GM19240 (cell line): ENCODE data around the gene GGTA1.
A peak's percentile ranks its signal among the peaks of the same experiment; 100 is the strongest.
"Not testable (repeated sequence)": the region's sequence is repeated elsewhere in the genome, so short reads cannot be mapped to it uniquely, and the experiment has no call there.

ENCODE experiments used
- DNase-seq: peaks from one replicate; pipeline ENCODE4 v3.0.0; 2011; ENCODE audit warnings: low spot score; ENCODE audit not compliant: insufficient read length

GGTA1 gene

DNA sequence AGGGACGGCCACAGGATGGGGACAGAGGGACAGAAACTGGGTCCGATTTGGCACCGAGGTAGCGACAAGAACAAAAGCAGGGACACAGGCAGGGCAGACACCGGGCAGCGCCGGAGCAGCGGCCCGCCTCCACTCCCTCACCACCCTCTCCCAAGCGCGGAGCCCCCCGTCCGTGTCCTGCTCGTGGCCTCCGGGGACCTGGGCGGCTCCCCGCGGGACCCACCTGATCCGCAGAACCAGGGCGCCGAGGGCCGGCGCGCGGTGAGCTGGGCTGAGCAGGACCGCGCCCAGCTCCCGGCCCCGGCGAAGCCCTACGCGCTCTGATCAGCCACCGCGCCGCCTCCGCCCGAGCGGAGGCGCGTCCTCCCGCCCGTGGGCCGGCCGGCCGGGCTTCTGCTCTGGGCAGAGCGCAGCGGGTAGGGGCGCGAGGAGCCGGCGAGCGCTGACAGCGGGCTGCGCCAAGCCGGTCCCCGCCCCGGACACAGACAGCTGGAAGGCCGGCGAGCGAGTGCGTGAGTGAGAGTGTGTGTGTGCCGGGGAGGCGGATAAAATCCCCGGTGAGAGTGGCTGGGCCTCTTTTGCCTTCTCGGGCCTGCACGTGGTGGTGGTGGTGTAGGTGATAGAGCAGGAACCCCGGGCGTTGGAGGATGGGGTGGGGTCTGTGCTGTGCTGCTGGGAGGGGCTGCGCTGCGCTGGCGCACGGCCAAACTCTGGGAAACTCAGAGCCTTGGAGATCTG, at the start of gene GGTA1:
Gene GGTA1 (minus strand): TSS at position 418 of the 738 bp plus-strand sequence. CDS start 31,922 bp downstream, outside the sequence.
- DNase-seq: no peak

DNA sequence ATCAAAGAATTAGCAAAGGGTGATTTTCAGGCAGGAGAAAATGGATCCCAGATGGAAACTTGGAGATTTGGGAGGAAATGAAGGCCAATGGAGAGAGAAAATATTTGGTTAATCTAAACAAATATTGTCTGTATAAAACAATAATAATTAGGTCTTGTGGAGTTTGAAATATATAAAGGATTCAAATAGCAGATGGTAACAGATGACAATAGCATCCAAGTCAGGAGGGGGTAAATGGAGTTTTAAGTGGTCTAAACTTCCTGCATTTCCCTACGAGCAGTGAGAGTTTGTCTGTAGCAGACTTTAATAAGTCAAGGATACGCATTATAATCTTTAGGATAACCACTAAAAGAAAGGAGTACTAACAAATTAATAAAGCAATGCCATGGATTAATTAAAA, 49.0 kb upstream of the GGTA1 start:
- no peak for DNase-seq

DNA sequence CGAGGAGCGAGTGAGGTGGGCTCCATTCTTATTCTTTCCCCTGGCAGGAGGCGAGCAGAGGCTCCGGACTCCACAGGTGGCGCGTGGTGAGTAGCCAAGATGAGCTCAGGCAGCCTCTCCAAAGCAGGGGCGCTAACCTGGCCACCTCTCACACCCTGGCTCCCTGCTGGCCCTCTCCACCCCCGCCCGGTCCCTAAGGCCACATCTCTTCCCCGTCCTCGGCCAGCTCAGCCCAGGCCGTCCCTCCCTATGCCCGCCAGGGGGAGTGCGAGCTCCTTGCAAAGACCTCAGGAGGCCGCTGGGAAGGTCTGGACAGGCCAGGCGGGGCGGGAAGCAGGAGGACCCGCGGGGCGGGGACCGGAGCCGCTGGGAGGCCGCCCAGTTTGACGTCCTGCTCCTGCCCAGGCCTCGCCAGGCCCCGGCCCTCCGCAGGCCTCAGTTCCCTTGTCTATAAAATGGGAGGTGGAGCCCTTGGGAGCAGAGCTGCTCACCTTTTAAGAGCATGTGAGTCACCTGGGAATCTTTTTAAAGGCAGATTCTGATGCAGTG, 46.3 kb upstream of the GGTA1 start:
- peak; percentile 89 for DNase-seq

DNA sequence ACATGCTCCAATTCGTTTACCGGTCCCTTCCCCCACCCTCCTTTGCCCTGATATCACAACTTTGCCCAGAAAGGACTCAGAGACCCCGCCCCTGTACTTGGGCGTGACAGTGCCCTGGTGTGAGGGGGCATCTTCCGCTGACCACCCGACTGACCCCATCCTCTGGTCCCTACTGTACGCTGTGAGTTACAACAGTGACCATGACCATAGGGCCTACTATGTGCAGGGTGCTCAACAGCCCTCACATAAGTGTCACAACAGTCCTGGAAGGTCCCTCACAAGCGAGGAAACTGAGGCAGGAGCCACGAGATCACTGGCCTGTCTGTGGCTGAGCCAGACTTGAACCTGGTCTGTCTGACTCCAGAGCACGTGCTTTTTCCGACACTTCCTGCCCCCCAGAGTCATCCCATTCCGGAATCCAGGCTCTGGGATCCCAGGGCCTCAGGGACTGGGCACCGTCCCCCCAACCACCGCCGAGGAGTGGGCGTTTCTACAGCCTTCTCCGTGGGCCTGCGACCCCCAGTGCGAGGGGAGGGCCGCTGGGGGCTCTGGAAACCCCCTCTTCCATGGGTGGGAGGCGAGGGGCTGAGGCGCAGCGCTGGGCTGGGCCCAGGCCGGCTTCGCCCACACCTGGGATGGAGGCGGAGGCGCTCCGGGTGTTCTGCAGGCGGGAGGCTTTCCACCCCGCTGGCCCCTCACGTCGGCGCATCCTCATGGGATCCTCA, 45.7 kb upstream of the GGTA1 start:
- no peak for DNase-seq

DNA sequence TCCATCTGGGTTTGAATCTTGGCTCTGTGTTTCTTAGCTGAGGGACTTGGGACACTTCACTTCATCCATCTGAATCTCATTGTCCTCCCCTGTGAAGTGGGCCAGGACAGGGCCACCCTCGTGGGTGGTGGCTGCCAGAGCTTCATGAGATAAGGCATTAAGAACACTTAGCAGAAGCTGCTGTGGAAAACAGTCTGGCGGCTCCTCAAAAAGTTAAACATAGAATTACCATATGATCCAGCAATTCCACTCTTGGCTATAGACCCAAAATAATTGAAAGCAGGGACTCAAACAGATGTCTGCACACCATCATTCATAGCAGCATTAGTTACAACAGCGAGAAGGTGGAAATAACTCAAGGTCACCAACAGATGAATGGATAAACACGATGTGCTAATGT, 42.4 kb upstream of the GGTA1 start:
- no peak for DNase-seq

DNA sequence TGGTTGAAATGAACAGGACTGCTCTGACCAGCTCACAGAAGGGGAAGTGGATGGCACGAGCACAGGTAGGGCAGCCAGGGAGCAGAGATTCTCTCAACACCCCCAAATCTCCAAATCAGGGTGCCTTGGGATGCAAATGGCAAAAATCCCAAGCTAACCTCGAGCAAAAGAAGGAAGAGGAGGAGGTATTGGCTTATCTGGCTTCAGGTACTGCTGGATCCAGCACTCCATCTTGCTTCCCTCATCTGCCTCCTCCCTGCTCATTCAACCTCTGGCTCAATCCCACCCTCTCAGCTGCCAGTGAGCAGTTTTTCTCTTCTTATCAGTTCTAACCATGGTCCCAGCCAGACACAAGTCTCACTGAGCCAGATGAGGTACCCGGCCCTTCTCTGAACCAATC, 41.6 kb upstream of the GGTA1 start:
- DNase-seq: no peak

DNA sequence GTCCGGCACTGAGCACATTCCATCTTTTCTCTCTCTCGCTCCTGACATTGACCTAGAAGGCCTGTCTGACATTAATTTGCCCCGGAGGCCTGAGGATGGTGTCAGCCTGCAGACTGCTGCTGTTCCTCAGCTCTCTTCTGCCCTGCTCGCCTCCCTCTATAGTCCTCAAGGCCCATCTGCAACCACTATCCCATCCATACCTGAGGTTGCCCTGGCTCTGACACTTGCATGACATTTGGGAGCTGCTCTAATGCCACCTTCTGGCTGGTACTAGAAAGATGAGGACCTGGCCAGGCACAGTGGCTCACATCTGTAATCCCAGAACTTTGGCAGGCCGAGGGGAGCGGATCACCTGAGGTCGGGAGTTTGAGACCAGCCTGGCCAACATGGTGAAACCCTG, 38.6 kb upstream of the GGTA1 start:
- no peak for DNase-seq

DNA sequence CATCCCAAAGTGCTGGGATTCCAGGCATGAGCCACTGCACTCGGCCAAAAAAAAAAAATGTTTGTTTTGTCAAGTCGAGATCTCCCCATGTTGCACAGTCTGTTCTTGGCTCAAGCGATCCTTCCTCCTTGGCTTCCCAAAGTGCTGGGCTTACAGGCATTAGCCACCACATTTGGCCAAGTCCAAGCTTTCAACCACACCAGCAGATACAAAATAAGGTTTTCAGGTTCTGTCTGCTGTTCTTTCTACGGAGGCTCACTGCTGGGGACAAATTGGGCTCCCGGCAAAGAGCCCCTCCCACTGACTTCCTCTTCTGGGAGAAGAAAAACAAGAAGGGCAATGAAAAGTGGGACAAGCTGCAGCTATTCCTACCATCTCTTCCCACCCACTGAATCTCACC, 37.6 kb upstream of the GGTA1 start:
- no peak for DNase-seq

DNA sequence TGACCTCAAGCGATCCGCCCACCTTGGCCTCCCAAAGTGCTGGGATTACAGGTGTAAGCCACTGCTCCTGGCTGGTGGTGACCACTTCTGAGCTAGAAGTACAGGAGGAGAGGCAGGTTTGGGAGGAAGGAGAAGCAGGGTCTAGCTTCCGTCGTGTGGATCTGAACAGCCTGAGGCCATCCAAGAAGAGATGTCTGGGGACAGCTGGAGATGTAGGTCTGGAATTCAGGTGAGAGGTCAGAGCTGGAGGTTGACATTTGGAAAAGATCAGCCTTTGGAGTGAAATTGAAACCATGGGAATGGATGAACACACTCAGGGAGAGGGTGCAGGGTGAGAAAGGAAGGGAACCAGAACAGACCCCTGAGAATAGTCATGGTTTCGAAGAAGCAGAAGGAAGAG, 33.2 kb upstream of the GGTA1 start:
- no peak for DNase-seq

DNA sequence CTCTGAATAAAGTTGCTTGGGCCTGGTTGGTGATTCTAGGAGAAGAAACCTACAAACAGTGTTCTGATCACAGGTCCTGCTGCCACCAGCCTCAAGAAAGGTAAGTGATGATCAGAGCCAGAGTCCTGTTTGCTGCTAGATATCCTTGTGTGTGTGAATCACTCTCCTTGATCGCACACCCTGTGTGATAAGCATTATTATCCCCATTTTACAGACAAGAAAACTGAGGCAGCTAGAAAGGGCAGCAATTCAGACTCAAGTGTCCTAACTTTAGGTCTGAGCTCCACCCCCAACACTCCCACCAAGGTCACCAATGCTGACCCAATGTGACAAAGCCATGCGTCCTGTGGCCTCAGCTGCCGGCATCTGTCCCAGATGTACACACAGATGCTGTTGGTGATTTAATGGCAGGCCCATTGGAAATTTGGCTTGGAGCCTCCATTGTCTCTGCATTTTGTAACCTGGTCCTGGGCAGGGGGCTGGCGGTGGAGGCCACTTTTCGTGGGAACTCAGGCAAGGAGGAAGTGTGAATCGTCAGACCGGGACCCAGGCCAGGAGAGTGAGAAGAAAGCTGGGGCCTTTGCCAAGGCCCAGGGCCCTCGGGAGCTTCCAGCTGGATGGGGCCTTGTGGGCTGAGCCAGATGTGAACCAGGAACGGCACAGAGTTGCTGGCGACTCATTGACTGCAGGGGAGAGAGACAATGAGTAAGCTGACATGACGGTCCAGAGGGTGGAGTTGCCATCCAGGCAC, 29.8 kb upstream of the GGTA1 start:
- no peak for DNase-seq

DNA sequence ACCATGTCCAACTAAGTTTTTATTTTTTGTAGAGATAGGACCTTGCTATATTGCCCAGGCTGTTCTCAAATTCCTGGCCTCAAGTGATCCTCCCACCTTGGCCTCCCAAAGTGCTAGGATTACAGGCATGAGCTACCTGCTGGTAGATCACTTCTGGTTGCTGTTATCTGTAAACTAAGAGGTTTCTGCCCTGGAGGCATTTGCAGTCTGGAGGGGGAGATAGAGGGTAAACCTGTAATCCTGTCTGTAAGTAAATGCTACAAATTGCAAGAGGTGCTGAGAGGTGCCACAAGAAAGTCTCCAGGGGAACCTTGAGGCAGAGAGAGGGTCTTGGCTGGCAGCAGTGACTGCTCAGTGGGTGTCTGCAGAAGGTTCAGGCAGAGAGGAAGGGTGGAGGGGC, 29.0 kb upstream of the GGTA1 start:
- DNase-seq: no peak

DNA sequence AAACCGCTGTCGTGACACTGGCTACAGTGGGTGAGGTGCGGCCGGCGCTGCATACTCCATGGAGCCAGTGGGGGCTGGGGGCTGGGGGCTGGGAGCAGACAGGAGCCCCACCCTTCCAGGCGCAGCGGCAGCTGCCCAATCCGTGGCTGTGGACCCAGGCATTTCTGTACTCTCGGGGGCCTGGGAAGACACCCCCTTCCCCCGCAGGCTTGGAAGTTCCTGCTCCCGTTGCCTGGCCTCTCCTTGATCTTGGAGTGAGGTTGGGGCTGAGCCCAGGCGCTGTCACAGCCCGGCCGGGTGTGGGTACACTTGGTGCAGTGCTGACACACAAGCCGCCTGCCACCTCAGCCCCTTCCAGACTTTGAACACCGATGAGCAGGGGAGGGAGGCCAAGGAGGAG, 27.7 kb upstream of the GGTA1 start:
- DNase-seq: no peak

DNA sequence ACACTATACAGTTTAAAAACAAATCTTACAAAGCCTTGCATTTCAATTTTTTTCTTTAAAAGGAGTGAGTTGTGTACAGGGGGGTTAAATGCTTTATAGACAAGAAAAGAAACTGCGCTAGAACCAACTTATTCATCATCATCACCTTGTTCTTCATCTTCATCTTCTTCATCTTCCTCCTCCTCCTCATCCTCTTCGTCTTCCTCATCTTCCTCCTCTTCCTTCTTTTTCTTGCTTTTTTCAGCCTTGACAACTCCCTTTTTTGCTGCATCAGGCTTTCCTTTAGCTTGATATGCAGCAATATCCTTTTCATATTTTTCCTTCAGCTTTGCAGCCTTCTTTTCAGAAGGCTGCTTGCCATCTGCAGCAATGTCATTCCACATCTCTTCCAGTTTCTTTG, 20.0 kb upstream of the GGTA1 start:
- DNase-seq: not testable (repeated sequence)

DNA sequence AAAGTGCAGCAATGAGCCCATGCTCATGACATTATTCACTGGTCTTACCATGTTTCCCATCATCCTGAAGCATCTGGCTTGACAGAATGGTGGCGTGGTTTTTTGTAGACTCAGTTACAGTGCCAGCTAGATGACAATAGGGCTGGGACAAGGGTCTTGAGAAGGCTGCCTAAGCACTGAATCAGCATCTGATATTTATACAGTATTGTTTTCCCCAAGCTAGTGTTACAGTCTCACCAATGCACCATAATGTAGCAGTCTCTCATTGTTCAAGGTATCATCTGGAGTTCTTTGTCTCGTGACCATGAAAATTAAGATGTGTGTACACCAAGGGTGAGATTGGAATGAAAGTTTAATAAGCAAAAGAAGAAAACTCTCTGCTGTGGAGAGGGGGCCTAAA, 19.0 kb upstream of the GGTA1 start:
- no peak for DNase-seq

DNA sequence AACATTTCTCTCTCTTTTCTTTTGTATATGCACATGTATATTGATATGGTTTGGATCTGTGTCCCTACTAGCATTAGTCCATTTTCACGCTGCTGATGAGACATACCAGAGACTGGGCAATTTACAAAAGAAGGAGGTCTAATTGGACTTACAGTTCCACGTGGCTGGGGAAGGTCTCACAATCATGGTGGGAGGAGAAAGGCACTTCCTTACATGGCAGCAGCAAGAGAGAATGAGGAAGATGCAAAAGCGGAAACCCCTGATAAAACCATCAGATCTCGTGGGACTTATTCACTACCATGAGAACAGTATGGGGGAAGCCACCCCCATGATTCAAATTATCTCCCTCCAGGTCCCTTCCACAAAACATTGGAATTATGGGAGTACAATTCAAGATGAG, 13.5 kb upstream of the GGTA1 start:
- DNase-seq: not testable (repeated sequence)

DNA sequence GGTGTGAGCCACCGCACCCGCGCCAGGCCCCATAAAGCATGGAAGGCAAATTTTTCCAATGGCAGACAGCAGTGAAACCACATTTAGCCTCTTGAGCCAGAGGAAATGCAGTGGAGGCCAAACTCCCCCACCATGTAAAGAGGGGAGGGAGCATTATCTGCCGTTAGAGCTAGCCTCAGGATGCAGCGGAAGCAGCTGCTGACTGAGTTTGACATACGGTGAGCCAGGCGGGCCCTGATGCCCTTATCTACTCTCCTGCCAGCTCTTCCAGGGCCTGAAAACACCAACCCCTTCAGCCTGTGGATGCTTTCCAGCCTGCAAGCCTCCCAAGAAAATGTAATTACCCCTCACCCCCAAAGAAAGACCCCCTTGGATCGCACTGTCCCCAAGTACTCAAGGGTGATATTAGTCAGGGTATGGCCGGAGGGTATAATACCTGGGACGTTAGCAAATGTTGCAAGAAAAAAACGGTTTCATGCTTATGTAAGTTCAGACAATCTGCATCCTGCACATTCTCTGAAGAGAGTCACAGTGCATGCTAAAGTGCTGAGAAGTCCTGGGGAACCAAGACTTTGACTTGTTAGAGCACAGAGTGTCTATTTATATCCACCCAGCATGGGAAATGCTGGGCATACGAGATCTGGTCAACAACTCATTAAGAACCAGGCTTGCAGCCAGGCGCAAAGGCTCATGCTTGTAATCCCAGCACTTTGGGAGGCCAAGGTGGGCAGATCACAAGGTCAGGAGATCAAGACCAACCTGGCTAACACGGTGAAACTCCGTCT, 11.3 kb upstream of the GGTA1 start:
- DNase-seq: no peak

DNA sequence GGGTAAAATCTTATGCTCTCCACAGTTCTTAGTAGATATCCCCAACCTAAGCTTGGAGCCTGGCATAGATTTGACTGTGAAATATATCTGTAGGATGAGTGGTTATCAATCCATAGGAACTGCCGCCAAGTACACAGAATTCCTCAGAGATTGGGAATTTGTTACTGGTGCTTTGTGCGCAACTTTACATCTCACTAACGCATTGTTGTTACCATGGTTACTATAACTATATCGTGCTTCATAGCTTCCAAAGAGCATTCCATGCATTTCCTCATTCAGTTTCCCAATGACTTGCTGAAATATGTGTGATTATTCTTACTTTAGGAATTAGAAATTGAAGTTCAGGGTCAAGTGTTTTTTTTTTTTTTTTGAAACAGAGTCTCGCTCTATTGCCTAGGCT, 9.5 kb upstream of the GGTA1 start:
- no peak for DNase-seq

DNA sequence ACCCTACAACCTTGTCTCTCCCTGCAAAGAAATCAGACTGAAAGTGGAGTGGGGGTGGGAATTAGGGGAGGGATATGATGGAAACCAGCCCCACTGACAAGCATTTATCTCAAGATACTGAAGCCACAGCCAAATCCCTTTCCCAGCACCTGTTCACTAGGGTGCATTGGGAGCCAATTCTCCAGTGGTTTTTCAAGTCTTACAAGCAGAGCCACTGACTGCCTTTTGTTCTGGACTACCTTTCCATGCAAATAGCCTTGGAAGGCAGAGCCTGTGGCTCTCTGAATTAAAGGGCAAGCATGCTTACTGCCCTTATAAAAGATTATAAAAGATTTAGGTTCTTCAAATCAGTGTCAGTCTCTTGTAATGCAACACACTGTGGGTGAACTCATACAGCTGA, 8.8 kb upstream of the GGTA1 start:
- DNase-seq: no peak

DNA sequence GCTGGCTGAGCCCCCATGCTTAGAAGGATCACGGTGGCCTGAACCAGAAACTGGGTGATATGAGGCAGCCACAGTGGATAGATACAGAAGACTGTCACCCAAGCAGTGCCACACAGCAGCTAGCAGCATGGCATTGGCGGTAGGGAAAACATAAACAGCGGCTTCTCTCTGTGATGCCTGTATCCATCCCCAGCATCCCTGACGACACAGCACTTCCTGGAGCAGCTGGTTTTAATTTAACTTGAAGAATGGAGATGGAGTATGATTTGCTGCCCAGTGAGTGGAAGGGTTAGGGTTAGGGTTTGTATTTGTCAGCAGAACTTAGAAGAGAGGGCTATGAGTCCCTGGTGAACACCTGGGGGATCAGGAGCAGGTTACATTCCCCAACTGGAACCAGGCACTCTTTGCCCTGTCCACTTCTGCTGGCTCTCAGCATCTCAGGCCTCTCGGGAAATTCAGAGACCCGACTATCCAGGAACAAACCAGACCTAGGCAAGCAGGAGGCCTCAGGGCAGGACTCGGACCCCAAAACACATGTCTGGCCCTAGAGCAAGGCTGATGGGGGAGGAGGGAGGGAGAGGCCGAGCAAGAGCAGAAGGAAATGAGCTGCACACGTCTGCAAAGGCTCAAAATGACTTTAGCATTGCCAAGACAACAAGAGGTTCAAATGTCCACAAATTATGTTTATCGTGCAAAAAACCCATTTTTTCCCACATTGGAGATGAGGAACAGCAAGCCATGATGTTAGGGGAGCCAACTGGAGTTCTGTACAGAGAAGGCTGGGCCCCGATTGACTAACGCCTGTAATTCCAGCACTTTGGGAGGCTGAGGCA, 6.5 kb upstream of the GGTA1 start:
- no peak for DNase-seq

DNA sequence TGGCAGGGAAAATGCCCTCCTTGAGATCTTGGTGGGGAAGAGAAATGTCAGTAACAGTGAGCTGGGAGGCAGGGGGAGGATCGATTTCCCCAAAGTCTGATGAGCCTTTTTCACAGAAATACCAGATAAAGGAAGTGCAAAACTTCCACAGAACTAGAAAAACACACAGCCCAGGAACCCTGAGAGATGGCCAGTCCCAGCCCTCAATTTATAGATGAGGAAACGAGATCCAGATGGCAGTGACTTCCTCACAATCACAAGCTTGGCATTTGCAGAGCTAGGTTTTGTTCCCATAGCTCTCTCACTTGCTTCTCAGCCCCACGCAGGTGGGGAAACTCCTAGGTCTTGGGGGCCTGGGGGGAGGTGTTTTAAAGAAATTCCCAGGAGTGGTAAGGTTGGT, 3.8 kb upstream of the GGTA1 start:
- no peak for DNase-seq

DNA sequence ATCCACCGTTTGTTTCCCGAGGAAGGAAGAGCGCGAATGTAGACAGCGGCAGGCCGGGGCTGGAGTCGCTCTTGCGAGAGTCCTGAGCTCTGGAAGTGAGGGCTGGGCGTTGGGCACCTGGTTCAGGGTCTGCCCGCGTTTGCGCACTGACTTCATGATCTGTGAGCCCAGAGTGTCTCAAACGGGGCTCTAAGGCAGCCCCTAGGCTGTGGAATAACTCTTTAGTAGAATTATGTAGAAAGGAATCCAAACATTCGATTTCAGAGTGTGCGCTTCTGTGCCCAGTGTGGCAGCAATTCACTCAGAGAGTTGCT, 478 bp upstream of the GGTA1 start:
- no peak for DNase-seq
